Testis (tissue), 3 donors: ENCODE measurements around the gene VAV1. TPM values are rescaled to one million over a fixed set of nuclear protein-coding genes. Genes with fewer than 3 reads are reported as not detected.

Experiments
- DNase-seq: peaks from one replicate; pipeline ENCODE4 v3.0.0-alpha.2; 2019
- H3K27ac ChIP-seq, 2 donors: fragments of 200-600 bp; sonication (generic); one replicate each; pipeline ENCODE4 v1.5.1; 2019
- H3K27me3 ChIP-seq: fragments of 200-600 bp; sonication (generic); one replicate; pipeline ENCODE4 v1.5.1; 2019
- H3K36me3 ChIP-seq: fragments of 200-600 bp; sonication (generic); one replicate; pipeline ENCODE4 v1.5.1; 2017; ENCODE audit warnings: low read depth; ENCODE audit errors: missing control alignments
- H3K4me1 ChIP-seq: fragments of 200-600 bp; sonication (generic); one replicate; pipeline ENCODE4 v1.5.1; 2019
- H3K4me3 ChIP-seq, 2 donors: fragments of 200-600 bp; sonication (generic); one replicate each; pipeline ENCODE4 v1.5.1; 2017 to 2019
- H3K9me3 ChIP-seq: fragments of 200-600 bp; sonication (generic); one replicate; pipeline ENCODE4 v1.5.1; 2017
- CTCF ChIP-seq, 3 experiments: fragments of 450-650 bp in 2 of 3; fragments of 200-600 bp in 1 of 3; sonication (generic) in 1 of 3; IDR thresholded peaks; one replicate each; pipeline ENCODE4 v1.5.1; 2016 to 2019; ENCODE audit warnings: antibody characterized with exemption in 3 of 3, mild to moderate bottlenecking in 2 of 3, moderate library complexity in 1 of 3
- POLR2A ChIP-seq: fragments of 450-650 bp; IDR thresholded peaks from one replicate; pipeline ENCODE4 v1.6.1; 2017; ENCODE audit warnings: antibody characterized with exemption, mild to moderate bottlenecking, moderate library complexity
- WGBS, 2 donors: methylation state at CpG; one replicate each; pipeline ENCODE4 v1.1.5; 2018; 5-methylcytosine and 5-hydroxymethylcytosine counted together
- intact Hi-C: fragments of 100-400 bp; cut with DNase I; formaldehyde crosslinking; loops from one replicate; pipeline ENCODE4 v1.15.1; 2023; ENCODE audit warnings: low total_unique reads
- polyA plus RNA-seq: library from polyadenylated mRNA; stranded (reverse); fragments of 350-450 nt; fragmentation: Illumina TruSeq; extraction: RNeasy Lipid Tissue Mini Kit (QIAGEN cat#74804); gene quantifications from one replicate; pipeline ENCODE4 v1.2.3, GENCODE V29; 2014; ENCODE audit warnings: low read depth, low replicate concordance; ENCODE audit not compliant: insufficient read depth
- total RNA-seq, 2 donors: library from RNA; depleted of rRNA; stranded (reverse); fragments of >200 nt; gene quantifications; one replicate each; pipeline ENCODE4 v1.2.3, GENCODE V29; 2016

Gene VAV1
- total and polyA plus RNA-seq, 3 donors from 2014 or later: 1.1 to 8.9 (median 4.5) TPM

GRCh38 chr19:6811378-6811777, 38.9 kb downstream of the VAV1 start:
- Histone ChIP-seq H3K9me3 (no peaks in the 10 kb centered on the region), H3K27me3 (no peaks in the 10 kb centered on the region)
- intact Hi-C loops: no loop called here

GRCh38 chr19:6811906-6812305, 39.4 kb downstream of the VAV1 start:
- Histone ChIP-seq H3K27me3 (no peaks in the 10 kb centered on the region), H3K4me3 (no peak overlapping the region), H3K4me1 (no peaks in the 10 kb centered on the region), H3K27ac (no peak overlapping the region), H3K36me3 (no peaks in the 10 kb centered on the region), H3K9me3 (no peaks in the 10 kb centered on the region)
- TF ChIP-seq CTCF (IDR thresholded peaks at IDR 0.05) (no peak), POLR2A (no peak)
- 22 to 25% methylated on average over 2 of the region's 2 CpGs for WGBS, 2 donors
- intact Hi-C loops: no loop called here
- DNase-seq: peak; percentile 67

More at GRCh38 chr19:6811378-6811777, 38.9 kb downstream of the VAV1 start:
- H3K36me3 ChIP-seq: no peaks in the 10 kb centered on the region
- no peaks in the 10 kb centered on the region for H3K4me1 ChIP-seq
- no peak overlapping the region for H3K4me3 ChIP-seq
- no peak for DNase-seq
- TF ChIP-seq POLR2A (no peak), CTCF (IDR thresholded peaks at IDR 0.05) (no peak)
- no peak overlapping the region for H3K27ac ChIP-seq
- 67 to 79% methylated on average over 3 of the region's 3 CpGs for WGBS, 2 donors

GRCh38 chr19:6812612-6813011, 40.1 kb downstream of the VAV1 start:
- TF ChIP-seq CTCF (IDR thresholded peaks at IDR 0.05) (no peak), POLR2A (no peak)
- H3K36me3 ChIP-seq: no peaks in the 10 kb centered on the region
- DNase-seq: no peak
- no peaks in the 10 kb centered on the region for H3K9me3 ChIP-seq
- WGBS, 2 donors: 85 to 88% methylated on average over 2 of the region's 2 CpGs
- no peaks in the 10 kb centered on the region for H3K4me1 ChIP-seq
- intact Hi-C loops: no loop called here
- no peaks in the 10 kb centered on the region for H3K27me3 ChIP-seq
- H3K4me3 ChIP-seq: no peak overlapping the region
- no peak overlapping the region for H3K27ac ChIP-seq

GRCh38 chr19:6813659-6814058, 41.2 kb downstream of the VAV1 start:
- intact Hi-C loops: no loop called here
- TF ChIP-seq CTCF (IDR thresholded peaks at IDR 0.05) (no peak), POLR2A (no peak)

GRCh38 chr19:6817179-6817578, 44.7 kb downstream of the VAV1 start:
- Histone ChIP-seq H3K27ac (no peak overlapping the region), H3K4me1 (no peaks in the 10 kb centered on the region), H3K4me3 (no peak overlapping the region), H3K9me3 (no peaks in the 10 kb centered on the region), H3K36me3 (no peaks in the 10 kb centered on the region), H3K27me3 (no peaks in the 10 kb centered on the region)
- 85 to 89% methylated on average over 3 of the region's 3 CpGs for WGBS, 2 donors
- TF ChIP-seq POLR2A (no peak), CTCF (IDR thresholded peaks at IDR 0.05) (no peak)
- intact Hi-C loops: no loop called here
- no peak for DNase-seq

More at GRCh38 chr19:6813659-6814058, 41.2 kb downstream of the VAV1 start:
- DNase-seq: no peak
- H3K4me1 ChIP-seq: no peaks in the 10 kb centered on the region
- H3K36me3 ChIP-seq: no peaks in the 10 kb centered on the region
- H3K9me3 ChIP-seq: no peaks in the 10 kb centered on the region
- 74 to 78% methylated on average over 4 of the region's 4 CpGs for WGBS, 2 donors
- no peaks in the 10 kb centered on the region for H3K27me3 ChIP-seq
- no peak overlapping the region for H3K27ac ChIP-seq
- no peak overlapping the region for H3K4me3 ChIP-seq
